HepG2 (cell line): ENCODE measurements around the gene CARMIL3. TPM values are rescaled to one million over a fixed set of nuclear protein-coding genes. Genes with fewer than 3 reads are reported as not detected.
A peak's percentile ranks its signal among the peaks of the same experiment; 100 is the strongest.

Experiments used
- ASH2L ChIP-seq: fragments of 300-600, 200-600 bp; sonication (generic); IDR thresholded peaks from 2 replicates; pipeline ENCODE4 v1.7.0; 2017; ENCODE audit warnings: low read depth, mild to moderate bottlenecking, moderate library complexity, mixed read lengths, low read length; ENCODE audit not compliant: insufficient read length
- BRF2 ChIP-seq: sonication (generic); formaldehyde crosslinking; IDR thresholded peaks from 2 replicates; pipeline ENCODE4 v1.8.1; 2022; ENCODE audit warnings: mild to moderate bottlenecking, missing genetic modification reagents
- FLYWCH1 ChIP-seq: sonication (generic); formaldehyde crosslinking; IDR thresholded peaks from 2 replicates; pipeline ENCODE4 v1.8.1; 2023; ENCODE audit warnings: mild to moderate bottlenecking, missing genetic modification reagents
- FUBP1 ChIP-seq: sonication (generic); formaldehyde crosslinking; IDR thresholded peaks from 2 replicates; pipeline ENCODE4 v1.5.1; 2020; ENCODE audit warnings: missing genetic modification reagents, mild to moderate bottlenecking, borderline replicate concordance
- GFI1 ChIP-seq: sonication (generic); formaldehyde crosslinking; IDR thresholded peaks from 2 replicates; pipeline ENCODE4 v1.5.0; 2020; ENCODE audit warnings: missing genetic modification reagents, mild to moderate bottlenecking, borderline replicate concordance
- HOXA7 ChIP-seq: sonication (generic); formaldehyde crosslinking; IDR thresholded peaks from 2 replicates; pipeline ENCODE4 v1.8.1; 2022; ENCODE audit warnings: mild to moderate bottlenecking, missing genetic modification reagents, moderate library complexity
- HOXA9 ChIP-seq: sonication (generic); formaldehyde crosslinking; IDR thresholded peaks from 2 replicates; pipeline ENCODE4 v1.8.1; 2022; ENCODE audit warnings: missing genetic modification reagents, mild to moderate bottlenecking, moderate library complexity, borderline replicate concordance
- PBX3 ChIP-seq: sonication (generic); formaldehyde crosslinking; IDR thresholded peaks from 2 replicates; pipeline ENCODE4 v1.8.1; 2023; ENCODE audit warnings: missing genetic modification reagents, inconsistent platforms, borderline replicate concordance
- PRDM15 ChIP-seq: sonication (generic); formaldehyde crosslinking; IDR thresholded peaks from 2 replicates; pipeline ENCODE4 v1.4.0; 2020; ENCODE audit warnings: missing genetic modification reagents
- ZMAT5 ChIP-seq: sonication (generic); formaldehyde crosslinking; IDR thresholded peaks from 2 replicates; pipeline ENCODE4 v1.5.0; 2020; ENCODE audit warnings: mild to moderate bottlenecking, low read depth, missing genetic modification reagents, borderline replicate concordance
- ZNF460 ChIP-seq: sonication (generic); formaldehyde crosslinking; IDR thresholded peaks from 2 replicates; pipeline ENCODE4 v1.5.1; 2020; ENCODE audit warnings: missing genetic modification reagents, mild to moderate bottlenecking, borderline replicate concordance
- ZNF512 ChIP-seq: sonication (generic); formaldehyde crosslinking; IDR thresholded peaks from 2 replicates; pipeline ENCODE4 v1.4.0; 2020; ENCODE audit warnings: mild to moderate bottlenecking, missing genetic modification reagents
- ZNF558 ChIP-seq: sonication (generic); formaldehyde crosslinking; IDR thresholded peaks from 2 replicates; pipeline ENCODE4 v1.9.0; 2022; ENCODE audit warnings: mild to moderate bottlenecking, missing genetic modification reagents, borderline replicate concordance
- ZNF780A ChIP-seq: sonication (generic); formaldehyde crosslinking; IDR thresholded peaks from 2 replicates; pipeline ENCODE4 v1.8.0; 2022; ENCODE audit warnings: mild to moderate bottlenecking, missing genetic modification reagents, moderate library complexity
- ZNF883 ChIP-seq: sonication (generic); formaldehyde crosslinking; IDR thresholded peaks from 2 replicates; pipeline ENCODE4 v1.5.1; 2020; ENCODE audit warnings: mild to moderate bottlenecking, missing genetic modification reagents; ENCODE audit errors: not compliant biosample characterization
- polyA plus RNA-seq, 8 experiments: library from polyadenylated mRNA; depleted of rRNA in 3 of 8; stranded (reverse) in 7 of 8; unstranded in 1 of 8; fragments of >200 nt; fragmentation: Illumina TruSeq in 4 of 8; extraction: Trizol in 4 of 8; gene quantifications; 2 replicates each; pipeline versions ENCODE4 v1.2.1 to v1.2.3, GENCODE V29; 2011 to 2016; ENCODE audit warnings: low read depth in 4 of 8, missing spikeins in 1 of 8, mixed read lengths in 1 of 8; ENCODE audit not compliant: insufficient read depth in 1 of 8
- total RNA-seq, 5 experiments: library from RNA; depleted of rRNA; stranded (reverse); fragments of >200 nt; fragmentation: Illumina TruSeq; extraction: Trizol; gene quantifications; 2 replicates each; pipeline ENCODE4 v1.2.3, GENCODE V29; 2016; ENCODE audit warnings: low read depth in 1 of 5

The CARMIL3 gene
- total and polyA plus RNA-seq, 2 of the 13 experiments (the other 11 are each of a cell fraction or from before 2014, with no cell fraction given): 0.27 to 0.55 TPM

GRCh38 chr14:24095271-24096068 lies 43.7 kb downstream of the CARMIL3 start (continued):
- 0 out of 2 replicates have a peak, but pooled peaks have one; percentile 76 for TF ChIP-seq PBX3 (CRISPR knock-in tag)
- no peak for TF ChIP-seq GFI1
- TF ChIP-seq FUBP1 (CRISPR knock-in tag): peak; percentile 56; the same call in 1 of the 2 replicates
- peak; percentile 75; the same call in 1 of the 2 replicates for TF ChIP-seq BRF2 (CRISPR knock-in tag)
- peak; percentile 74 for TF ChIP-seq ASH2L
- TF ChIP-seq ZMAT5 (CRISPR knock-in tag): no peak
- no peak for TF ChIP-seq HOXA7
- TF ChIP-seq HOXA9: no peak
- TF ChIP-seq FLYWCH1 (CRISPR knock-in tag): no peak
- TF ChIP-seq ZNF558 (CRISPR knock-in tag): no peak
- TF ChIP-seq PRDM15 (CRISPR knock-in tag): peak; percentile 16; the same call in 1 of the 2 replicates
- TF ChIP-seq ZNF780A: no peak
- TF ChIP-seq ZNF512 (CRISPR knock-in tag): peak; percentile 80
- TF ChIP-seq ZNF883: peak; percentile 98
- no peak for TF ChIP-seq ZNF460 (CRISPR knock-in tag)
